Suprapubic skin (tissue), 4 donors: ENCODE measurements around the gene CD44.

Source experiments
- EP300 ChIP-seq: sonication (generic); formaldehyde crosslinking; IDR thresholded peaks from one replicate; pipeline ENCODE4 v1.6.1; 2017; ENCODE audit warnings: antibody characterized with exemption
- POLR2AphosphoS5 ChIP-seq, 3 donors: sonication (generic); formaldehyde crosslinking; IDR thresholded peaks; one replicate each; pipeline ENCODE4 v1.6.1; 2017; ENCODE audit warnings: antibody characterized with exemption in 3 of 3
- TF ChIP-seq, protein P1 (sequence below), 2 donors: fragments of 200-600 bp in 1 of 2; fragments of 450-650 bp in 1 of 2; sonication (generic) in 1 of 2; IDR thresholded peaks; one replicate each; pipeline ENCODE4 v1.5.1; 2016 to 2019; ENCODE audit warnings: antibody characterized with exemption in 2 of 2, mild to moderate bottlenecking in 1 of 2, moderate library complexity in 1 of 2

- no peak for TF ChIP-seq EP300
- TF ChIP-seq POLR2AphosphoS5 (IDR thresholded peaks at IDR 0.05), result no peak
- TF ChIP-seq, protein P1, sequence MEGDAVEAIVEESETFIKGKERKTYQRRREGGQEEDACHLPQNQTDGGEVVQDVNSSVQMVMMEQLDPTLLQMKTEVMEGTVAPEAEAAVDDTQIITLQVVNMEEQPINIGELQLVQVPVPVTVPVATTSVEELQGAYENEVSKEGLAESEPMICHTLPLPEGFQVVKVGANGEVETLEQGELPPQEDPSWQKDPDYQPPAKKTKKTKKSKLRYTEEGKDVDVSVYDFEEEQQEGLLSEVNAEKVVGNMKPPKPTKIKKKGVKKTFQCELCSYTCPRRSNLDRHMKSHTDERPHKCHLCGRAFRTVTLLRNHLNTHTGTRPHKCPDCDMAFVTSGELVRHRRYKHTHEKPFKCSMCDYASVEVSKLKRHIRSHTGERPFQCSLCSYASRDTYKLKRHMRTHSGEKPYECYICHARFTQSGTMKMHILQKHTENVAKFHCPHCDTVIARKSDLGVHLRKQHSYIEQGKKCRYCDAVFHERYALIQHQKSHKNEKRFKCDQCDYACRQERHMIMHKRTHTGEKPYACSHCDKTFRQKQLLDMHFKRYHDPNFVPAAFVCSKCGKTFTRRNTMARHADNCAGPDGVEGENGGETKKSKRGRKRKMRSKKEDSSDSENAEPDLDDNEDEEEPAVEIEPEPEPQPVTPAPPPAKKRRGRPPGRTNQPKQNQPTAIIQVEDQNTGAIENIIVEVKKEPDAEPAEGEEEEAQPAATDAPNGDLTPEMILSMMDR (IDR thresholded peaks at IDR 0.05), result no peak
These were observed 23.9 kb upstream of the CD44 start for GRCh38 chr11:35114906-35115687.
